GM04504 (cell line): Measurements from ENCODE around the gene GMPPB.
"Not testable (repeated sequence)": the region's sequence is repeated elsewhere in the genome, so short reads cannot be mapped to it uniquely, and the experiment has no call there.

Experiments
- DNase-seq: peaks from one replicate; pipeline ENCODE4 v3.0.0-alpha.2; 2012; ENCODE audit warnings: low read depth

Gene GMPPB

DNA sequence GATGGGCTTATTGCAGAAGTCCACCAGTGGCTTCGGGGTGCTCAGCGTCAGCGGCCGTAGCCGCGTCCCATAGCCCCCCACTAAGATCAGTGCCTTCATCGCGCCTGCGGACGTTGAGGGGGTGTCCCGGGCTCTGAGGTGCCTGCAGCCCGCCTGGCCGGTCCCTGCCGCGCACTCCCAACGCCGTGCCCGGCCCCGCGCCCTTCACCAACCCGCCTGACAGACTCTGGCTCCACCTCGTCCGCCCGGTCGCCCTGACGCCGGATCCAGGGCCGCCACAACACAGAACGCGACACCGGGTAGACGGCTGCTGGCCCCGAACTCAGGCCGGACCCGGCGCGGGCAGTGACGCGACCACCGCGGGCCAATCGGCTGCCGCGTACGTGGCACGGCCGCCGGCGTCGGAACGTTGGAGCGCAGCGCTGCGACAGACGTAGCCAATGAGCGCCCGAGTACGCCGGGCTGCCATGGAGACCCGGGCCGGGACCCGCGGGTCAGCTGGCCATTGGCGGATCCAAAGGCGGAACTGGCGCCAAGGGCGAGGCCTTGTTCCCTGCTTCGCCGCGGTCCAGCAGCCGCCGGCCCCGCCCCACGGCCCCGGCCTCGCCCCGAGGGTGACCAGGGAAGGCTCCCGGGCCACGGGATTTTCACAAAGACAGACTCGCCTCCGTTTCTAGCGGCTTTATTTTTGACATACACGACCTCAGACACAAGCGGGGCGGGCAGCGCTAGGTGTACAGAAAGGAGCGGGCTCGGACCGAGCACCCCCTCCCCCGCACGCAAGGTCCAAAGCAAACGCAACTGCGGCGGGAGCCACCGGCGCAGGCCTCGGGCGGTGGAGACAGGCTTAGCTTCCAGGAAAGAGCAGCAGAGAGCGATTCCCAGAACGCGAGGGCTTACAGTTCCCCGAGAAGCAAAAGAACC, at the start of gene GMPPB:
GMPPB (minus strand) TSS at position 324 of the 924 bp plus-strand sequence; CDS start at position 99, 225 bp downstream.
- DNase-seq: peak; percentile 95

DNA sequence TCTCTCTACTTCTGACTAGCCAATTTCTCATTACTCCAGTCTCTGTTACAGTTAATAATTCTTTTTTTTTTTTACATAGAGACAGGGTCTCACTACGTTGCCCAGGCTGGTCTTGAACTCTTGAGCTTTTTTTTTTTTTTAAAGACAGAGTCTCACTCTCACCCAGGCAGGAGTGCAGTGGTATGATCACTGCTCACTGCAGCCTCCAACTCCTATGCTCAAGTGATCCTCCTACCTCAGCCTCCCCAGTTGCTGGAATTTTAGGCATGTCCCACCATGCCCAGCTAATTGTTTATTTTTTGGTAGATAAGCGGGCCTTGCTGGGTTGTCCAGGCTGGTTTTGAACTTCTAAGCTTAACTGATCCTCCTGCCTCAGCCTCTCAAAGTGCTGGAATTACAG, 49.0 kb upstream of the GMPPB start:
- no peak for DNase-seq

DNA sequence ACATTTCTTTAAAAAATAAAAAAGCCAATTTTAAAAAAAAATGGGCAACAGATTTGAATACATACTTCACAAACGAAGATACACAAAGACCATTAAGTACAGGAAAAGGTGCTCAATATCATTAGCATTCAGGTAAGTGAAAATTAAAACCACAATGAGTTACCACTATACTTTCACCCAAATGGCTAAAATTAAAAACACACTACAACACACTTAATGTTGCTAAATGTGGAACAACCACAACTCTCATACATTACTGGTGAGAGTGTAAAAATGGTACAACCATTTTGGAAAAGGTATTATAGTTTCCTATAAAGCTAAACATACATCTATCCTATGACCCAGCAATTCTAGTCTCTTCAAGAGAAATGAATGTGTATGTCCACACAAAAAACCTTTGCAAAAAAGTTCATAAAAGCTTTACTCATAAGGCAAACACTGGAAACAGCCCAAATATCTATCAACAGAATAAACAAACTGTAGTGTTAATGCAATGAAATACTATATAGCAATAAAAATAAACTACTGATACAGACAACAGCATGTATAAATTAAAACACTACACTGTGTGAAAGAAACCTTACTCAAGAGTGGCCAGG, 47.7 kb upstream of the GMPPB start:
- no peak for DNase-seq

GRCh38 chr3:49769926-49770325, 46.2 kb upstream of the GMPPB start:
- no peak for DNase-seq

DNA sequence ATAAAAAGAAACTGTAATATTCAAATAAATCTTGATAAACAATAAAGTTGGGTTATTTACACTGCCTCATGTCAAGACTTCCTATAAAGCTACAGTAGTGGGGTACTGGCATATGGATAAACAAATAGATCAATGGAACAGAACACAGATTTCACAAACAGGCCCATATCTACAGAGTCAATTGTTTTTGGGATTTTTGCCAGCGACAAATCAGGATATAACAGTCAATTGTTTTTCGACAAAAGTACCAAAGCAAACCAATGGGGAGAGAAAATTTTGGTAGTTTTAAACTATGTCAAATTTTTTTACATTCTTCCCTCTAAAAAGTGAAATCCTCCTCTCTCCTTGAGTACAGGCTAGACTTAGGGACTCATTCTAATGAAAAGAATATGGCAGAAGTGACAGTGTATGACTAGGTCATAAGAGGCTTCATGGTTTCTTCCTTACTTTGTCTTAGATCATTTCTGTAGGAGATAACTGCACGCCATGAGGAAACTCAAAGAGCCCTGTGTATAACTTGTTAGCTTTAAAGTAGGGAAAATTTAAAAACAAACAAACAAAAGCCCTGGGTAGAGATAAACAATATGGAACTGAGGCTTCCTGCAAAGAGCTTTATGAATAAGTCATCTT, 45.6 kb upstream of the GMPPB start:
- no peak for DNase-seq

DNA sequence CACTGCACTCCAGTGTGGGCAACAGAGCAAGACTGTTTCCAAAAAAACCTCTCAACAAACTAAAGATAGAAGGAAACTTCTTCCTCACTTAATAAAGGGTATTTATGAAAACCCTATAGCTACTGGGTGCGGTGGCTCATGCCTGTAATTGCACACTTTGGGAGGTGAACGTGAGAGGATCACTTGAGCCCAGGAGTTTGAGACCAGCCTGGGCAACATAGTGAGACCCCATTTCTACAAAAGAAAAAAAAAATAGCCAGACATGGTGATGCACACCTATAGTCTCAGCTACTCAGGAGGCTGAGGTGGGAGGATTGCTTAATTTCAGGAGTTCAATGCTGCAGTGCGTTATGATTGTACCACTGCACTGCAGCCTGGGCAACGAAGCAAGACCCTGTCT, 40.2 kb upstream of the GMPPB start:
- no peak for DNase-seq

DNA sequence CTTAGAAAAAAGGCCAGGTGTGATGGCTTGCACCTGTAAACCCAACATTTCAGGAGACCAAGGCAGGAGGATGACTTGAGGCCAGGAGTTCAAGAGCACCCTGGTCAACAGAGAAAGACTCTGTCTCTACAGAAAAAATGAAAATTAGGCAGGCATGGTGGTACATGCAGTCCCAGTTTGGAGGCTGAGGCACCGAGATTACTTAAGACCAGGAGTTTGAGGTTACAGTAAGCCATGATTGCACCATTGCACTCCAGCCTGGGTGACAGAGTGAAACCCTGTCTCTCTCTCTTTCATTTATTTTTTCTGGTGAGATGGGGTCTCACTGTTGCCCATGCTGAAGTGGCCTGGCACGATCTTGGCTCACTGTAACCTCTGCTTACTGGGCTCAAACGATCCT, 37.9 kb upstream of the GMPPB start:
- no peak for DNase-seq

- DNase-seq: no peak
Observed at GRCh38 chr3:49759226-49759625, 35.5 kb upstream of the GMPPB start.

DNA sequence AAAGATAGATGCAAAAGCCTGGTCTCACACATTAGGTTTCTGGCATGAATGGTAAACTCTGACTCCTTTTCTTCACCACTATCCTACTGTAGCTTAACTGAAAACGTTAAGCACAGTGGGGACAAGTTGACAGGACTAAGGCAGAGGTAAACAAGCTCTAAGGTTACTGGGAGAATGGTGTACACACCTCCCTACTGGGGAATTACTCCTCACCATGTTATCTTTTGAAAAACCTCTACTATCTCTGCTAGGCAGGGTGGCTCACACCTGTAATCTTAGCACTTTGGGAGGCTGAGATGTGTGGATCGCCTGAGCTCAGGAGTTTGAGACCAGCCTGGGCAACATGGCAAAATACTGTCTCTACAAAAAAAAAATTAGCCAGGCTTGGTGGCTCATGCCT, 33.4 kb upstream of the GMPPB start:
- no peak for DNase-seq

- DNase-seq: no peak
Observed at GRCh38 chr3:49756036-49756435, 32.3 kb upstream of the GMPPB start.

DNA sequence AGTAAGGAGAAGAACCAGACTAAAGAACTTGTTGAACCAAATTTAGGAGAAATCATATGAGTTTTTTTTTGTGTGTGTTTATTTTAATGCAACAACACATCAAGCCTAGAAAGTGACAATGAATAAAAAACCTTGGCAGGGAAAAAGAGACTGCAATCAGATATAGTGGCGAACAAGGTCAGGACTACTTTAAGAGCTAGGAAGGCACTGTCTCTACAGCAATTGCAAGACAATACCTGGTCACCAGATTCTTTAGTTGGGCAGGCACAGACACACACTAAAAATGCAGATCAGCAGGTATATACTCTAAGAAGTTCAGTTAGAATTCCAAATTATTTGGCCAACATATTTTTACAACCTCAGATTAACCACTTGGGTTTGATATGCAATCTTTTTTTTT, 30.8 kb upstream of the GMPPB start:
- no peak for DNase-seq

GRCh38 chr3:49751501-49751900, 27.8 kb upstream of the GMPPB start:
- DNase-seq: no peak

DNA sequence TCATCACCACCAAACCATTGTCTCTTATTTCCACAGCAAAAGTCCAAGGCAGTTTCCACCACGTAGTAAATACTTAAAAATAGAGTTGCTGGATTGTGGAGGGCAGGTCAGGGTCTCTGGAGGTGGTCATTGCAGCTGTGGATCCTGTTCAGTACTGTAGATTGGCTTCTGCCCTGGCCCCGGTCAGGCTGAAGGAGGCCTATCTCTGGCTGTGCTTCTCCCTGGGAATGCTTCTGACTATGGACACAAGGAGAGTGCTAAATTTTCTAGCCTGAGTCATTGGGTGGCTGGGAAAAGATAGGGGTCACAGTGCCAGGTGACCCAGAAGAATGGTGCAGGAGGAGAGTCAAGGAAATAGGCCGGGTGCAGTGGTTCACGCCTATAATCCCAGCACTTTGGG, 26.3 kb upstream of the GMPPB start:
- no peak for DNase-seq

DNA sequence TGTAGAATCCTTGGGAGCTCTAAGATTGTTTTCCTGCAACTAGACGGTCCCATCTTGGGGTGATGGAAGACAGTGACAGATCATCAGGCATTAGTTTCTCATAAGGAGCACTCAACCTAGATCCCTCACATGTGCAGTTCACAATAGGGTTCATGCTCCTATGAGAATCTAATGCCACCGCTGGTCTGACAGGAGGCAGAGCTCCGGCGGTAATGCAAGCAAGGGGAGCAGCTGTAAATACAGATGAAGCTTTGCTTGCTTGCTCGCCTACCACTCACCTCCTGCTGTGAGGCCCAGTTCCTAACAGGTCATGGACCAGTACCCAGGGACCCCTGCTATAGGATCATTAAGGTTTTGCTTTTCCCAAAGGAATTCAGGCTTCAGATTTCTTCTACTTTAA, 25.1 kb upstream of the GMPPB start:
- not testable (repeated sequence) for DNase-seq

DNA sequence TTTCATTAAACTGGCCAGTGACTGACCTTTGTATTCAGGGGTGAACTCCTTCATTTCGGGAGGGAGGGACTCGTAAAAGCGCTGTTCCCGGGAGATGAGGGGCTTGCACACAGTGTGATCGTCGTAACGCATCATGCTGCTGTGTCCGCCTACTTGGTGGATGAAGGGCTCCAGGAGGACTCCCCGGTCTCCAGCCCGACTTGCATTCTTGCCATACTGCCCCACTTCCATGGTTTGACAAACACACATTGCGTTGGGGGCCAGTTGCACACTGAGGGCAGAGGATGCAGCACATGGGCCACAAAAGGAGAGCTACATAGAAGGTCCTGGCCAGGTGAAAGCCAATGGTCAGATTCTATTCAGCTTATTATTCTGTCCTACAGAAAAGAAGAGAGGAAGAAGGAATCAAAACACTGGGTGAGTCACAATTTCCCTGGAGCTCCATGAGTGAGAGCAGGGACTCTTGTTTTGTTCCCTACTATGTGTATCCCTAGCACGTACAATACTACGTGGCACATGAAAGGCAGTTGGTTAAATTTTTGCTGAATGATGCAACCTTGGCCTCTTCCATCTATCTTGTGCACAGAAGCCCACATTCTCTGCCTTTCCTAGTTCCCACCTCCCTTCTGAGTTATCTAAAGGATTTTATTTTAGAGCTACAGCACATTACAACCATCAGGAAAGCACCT, 24.2 kb upstream of the GMPPB start:
- DNase-seq: no peak

DNA sequence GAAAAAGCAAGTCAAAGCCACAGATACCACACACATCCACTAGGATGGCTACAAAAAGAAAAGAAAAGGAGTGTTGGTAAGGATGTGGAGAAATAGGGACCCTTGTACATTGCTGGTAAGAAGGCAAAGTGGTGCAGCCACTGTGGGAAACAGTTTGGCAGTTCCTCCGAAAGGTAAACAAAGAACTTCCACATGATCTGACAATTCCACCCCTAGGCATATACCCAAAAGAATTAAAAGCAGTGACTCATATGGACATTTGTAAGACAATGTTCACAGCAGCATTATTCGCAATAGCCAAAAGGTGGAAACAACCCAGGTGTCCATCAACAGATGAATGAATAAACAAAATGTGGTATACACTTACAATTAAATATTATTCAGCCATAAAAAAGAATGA, 22.2 kb upstream of the GMPPB start:
- DNase-seq: no peak

- DNase-seq: no peak
Observed at GRCh38 chr3:49740427-49740826, 16.7 kb upstream of the GMPPB start.

- DNase-seq: no peak
Observed at GRCh38 chr3:49738067-49738713, 14.4 kb upstream of the GMPPB start.

DNA sequence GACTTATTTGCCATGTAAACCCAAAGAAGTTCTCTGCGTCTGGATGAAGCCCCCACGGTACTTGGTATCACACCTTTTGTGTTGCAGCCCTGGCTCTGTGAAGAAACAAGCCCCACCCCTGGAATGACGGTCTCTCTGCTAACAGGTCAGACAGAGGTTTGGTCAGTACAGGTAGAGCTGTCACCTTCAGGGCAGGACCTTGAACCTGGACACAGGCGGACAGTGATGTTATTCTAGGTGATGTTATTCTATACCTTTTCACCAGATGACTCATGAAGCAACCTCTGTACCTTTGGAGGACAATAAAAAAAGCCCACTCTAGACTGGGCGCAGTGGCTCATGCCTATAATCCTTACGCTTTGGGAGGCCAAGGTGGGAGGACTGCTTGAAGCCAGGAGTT, 11.0 kb upstream of the GMPPB start:
- DNase-seq: no peak

DNA sequence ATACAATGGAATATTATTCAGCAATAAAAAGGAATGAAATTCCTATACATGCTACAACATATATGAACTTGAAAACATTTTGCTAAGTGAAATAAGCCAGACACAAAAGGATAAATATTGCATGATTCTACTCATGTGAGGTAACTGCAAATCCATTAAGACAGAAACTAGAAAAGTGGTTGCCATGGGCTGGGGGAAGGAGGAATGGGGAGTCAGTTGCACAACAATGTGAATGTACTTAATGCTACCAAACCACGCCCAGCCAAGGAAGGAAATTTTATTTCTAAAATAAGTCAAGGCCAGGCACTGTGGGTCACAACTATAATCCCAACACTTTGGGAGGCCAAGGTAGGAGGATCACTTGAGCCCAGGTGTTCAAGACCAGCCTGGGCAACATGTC, 9.8 kb upstream of the GMPPB start:
- DNase-seq: no peak

- DNase-seq: no peak
Observed at GRCh38 chr3:49732597-49732996, 8.8 kb upstream of the GMPPB start.

GRCh38 chr3:49729966-49730609, 6.3 kb upstream of the GMPPB start:
- DNase-seq: no peak
